WTC11 (cell line): ENCODE results near the gene CTNNA3.

Experiments
- ELF4 ChIP-seq: sonication (generic); formaldehyde crosslinking; IDR thresholded peaks from 2 replicates; pipeline ENCODE4 v1.8.1; 2022; ENCODE audit warnings: low read depth, mild to moderate bottlenecking, moderate library complexity, missing genetic modification reagents
- GABPB1 ChIP-seq: sonication (generic); formaldehyde crosslinking; IDR thresholded peaks from 2 replicates; pipeline ENCODE4 v1.8.1; 2023; ENCODE audit warnings: mild to moderate bottlenecking, missing genetic modification reagents
- NR1H2 ChIP-seq: sonication (generic); formaldehyde crosslinking; IDR thresholded peaks from 2 replicates; pipeline ENCODE4 v1.9.0; 2021; ENCODE audit warnings: mild to moderate bottlenecking, moderate library complexity, missing genetic modification reagents
- NR3C1 ChIP-seq: sonication (generic); formaldehyde crosslinking; conservative IDR thresholded peaks from 2 replicates; pipeline ENCODE4 v1.8.1; 2023; ENCODE audit warnings: low read depth, mild to moderate bottlenecking, missing genetic modification reagents
- OVOL2 ChIP-seq: fragments of 250-450 bp; sonication (Bioruptor Pico); IDR thresholded peaks from 2 replicates; pipeline ENCODE4 v1.9.0; 2021; ENCODE audit warnings: mild to moderate bottlenecking, borderline replicate concordance
- RELA ChIP-seq: sonication (generic); formaldehyde crosslinking; IDR thresholded peaks from 2 replicates; pipeline ENCODE4 v1.8.1; 2022; ENCODE audit warnings: missing genetic modification reagents, mild to moderate bottlenecking, borderline replicate concordance
- TCF7 ChIP-seq: sonication (generic); formaldehyde crosslinking; IDR thresholded peaks from 2 replicates; pipeline ENCODE4 v1.8.0; 2022; ENCODE audit warnings: mild to moderate bottlenecking, low read depth, missing genetic modification reagents, moderate library complexity
- ZBTB21 ChIP-seq: sonication (generic); formaldehyde crosslinking; IDR thresholded peaks from 2 replicates; pipeline ENCODE4 v1.8.1; 2023; ENCODE audit warnings: mild to moderate bottlenecking, missing genetic modification reagents, borderline replicate concordance
- TF ChIP-seq, protein P1 (sequence below): sonication (generic); formaldehyde crosslinking; conservative IDR thresholded peaks from 2 replicates; pipeline ENCODE4 v1.8.1; 2022; ENCODE audit warnings: mild to moderate bottlenecking, missing genetic modification reagents
- TF ChIP-seq, protein P2 (sequence below): fragments of 200-600 bp; IDR thresholded peaks from 2 replicates; pipeline ENCODE4 v1.8.0; 2022; ENCODE audit warnings: antibody characterized with exemption
- TF ChIP-seq, protein P3 (sequence below): sonication (generic); formaldehyde crosslinking; IDR thresholded peaks from 2 replicates; pipeline ENCODE4 v1.8.0; 2022; ENCODE audit warnings: mild to moderate bottlenecking, missing genetic modification reagents
- TF ChIP-seq, protein P4 (sequence below): sonication (generic); formaldehyde crosslinking; IDR thresholded peaks from 2 replicates; pipeline ENCODE4 v1.8.1; 2023; ENCODE audit warnings: mild to moderate bottlenecking, missing genetic modification reagents

DNA sequence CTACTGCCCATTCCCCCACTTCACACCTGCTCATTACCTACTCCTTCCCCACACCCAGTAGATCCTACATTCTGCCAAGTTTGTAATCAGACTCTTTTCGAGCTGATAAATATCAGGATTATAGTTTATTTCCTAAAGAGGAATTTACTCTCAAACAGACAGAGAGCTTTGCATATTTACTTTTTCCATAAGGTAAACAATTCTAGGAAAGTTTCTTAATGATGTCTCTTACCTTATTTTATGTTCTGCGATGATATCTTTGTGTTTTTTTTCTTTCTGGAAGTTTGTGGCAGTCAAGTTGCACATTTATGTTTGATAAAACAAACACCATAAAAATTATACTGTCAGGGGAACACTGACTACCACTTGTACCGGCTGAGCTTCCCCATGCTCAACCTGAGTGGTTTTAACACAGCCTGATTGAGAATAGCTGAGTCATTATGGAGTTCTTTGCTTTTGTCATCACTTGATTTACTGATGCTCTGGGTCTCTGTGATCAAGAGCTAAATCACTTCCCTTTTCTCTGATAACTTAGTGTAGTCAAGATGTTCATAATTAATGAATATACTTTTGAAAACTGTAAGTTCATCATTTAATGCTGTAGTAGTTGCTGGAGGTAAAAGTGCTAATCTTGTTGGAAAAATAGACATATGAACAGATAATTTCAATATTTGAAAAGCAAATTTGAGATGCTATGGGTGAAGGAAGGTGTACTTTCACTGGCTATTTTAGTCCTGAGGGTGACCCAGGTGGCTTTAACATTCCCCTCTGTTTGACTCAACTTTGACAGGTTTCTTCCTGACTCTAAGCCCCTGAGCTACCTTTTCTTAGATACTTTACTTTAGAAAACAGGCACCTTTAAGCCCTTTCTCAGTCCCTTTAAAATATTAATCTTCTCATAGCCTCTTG, 1804.7 kb downstream of the CTNNA3 start:
- no peak for TF ChIP-seq ELF4 (CRISPR knock-in tag)
- TF ChIP-seq NR1H2 (CRISPR knock-in tag): no peak
- TF ChIP-seq, protein P1, sequence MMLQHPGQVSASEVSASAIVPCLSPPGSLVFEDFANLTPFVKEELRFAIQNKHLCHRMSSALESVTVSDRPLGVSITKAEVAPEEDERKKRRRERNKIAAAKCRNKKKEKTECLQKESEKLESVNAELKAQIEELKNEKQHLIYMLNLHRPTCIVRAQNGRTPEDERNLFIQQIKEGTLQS (CRISPR knock-in tag): no peak
- no peak for TF ChIP-seq ZBTB21 (CRISPR knock-in tag)
- TF ChIP-seq, protein P2, sequence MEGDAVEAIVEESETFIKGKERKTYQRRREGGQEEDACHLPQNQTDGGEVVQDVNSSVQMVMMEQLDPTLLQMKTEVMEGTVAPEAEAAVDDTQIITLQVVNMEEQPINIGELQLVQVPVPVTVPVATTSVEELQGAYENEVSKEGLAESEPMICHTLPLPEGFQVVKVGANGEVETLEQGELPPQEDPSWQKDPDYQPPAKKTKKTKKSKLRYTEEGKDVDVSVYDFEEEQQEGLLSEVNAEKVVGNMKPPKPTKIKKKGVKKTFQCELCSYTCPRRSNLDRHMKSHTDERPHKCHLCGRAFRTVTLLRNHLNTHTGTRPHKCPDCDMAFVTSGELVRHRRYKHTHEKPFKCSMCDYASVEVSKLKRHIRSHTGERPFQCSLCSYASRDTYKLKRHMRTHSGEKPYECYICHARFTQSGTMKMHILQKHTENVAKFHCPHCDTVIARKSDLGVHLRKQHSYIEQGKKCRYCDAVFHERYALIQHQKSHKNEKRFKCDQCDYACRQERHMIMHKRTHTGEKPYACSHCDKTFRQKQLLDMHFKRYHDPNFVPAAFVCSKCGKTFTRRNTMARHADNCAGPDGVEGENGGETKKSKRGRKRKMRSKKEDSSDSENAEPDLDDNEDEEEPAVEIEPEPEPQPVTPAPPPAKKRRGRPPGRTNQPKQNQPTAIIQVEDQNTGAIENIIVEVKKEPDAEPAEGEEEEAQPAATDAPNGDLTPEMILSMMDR: no peak
- no peak for TF ChIP-seq OVOL2
- TF ChIP-seq GABPB1: no peak
- TF ChIP-seq NR3C1 (CRISPR knock-in tag): no peak
- TF ChIP-seq RELA (CRISPR knock-in tag): no peak
- TF ChIP-seq, protein P3, sequence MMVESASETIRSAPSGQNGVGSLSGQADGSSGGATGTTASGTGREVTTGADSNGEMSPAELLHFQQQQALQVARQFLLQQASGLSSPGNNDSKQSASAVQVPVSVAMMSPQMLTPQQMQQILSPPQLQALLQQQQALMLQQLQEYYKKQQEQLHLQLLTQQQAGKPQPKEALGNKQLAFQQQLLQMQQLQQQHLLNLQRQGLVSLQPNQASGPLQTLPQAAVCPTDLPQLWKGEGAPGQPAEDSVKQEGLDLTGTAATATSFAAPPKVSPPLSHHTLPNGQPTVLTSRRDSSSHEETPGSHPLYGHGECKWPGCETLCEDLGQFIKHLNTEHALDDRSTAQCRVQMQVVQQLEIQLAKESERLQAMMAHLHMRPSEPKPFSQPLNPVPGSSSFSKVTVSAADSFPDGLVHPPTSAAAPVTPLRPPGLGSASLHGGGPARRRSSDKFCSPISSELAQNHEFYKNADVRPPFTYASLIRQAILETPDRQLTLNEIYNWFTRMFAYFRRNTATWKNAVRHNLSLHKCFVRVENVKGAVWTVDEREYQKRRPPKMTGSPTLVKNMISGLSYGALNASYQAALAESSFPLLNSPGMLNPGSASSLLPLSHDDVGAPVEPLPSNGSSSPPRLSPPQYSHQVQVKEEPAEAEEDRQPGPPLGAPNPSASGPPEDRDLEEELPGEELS (CRISPR knock-in tag): no peak
- TF ChIP-seq, protein P4, sequence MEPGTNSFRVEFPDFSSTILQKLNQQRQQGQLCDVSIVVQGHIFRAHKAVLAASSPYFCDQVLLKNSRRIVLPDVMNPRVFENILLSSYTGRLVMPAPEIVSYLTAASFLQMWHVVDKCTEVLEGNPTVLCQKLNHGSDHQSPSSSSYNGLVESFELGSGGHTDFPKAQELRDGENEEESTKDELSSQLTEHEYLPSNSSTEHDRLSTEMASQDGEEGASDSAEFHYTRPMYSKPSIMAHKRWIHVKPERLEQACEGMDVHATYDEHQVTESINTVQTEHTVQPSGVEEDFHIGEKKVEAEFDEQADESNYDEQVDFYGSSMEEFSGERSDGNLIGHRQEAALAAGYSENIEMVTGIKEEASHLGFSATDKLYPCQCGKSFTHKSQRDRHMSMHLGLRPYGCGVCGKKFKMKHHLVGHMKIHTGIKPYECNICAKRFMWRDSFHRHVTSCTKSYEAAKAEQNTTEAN (CRISPR knock-in tag): no peak
- TF ChIP-seq TCF7: no peak
